D341Med (cell line): ENCODE results near the gene MAPKAPK2.
A peak's percentile ranks its signal among the peaks of the same experiment; 100 is the strongest.
"Not testable (repeated sequence)": the region's sequence is repeated elsewhere in the genome, so short reads cannot be mapped to it uniquely, and the experiment has no call there.

Source experiments
- DNase-seq: peaks from one replicate; pipeline ENCODE4 v3.0.0; 2012; ENCODE audit warnings: low spot score

The MAPKAPK2 gene

GRCh38 chr1:206684478-206685333 is at the start of gene MAPKAPK2:
MAPKAPK2 (plus strand) TSS chr1:206684905; CDS start chr1:206685230, 325 bp downstream.
- peak; percentile 99 for DNase-seq

GRCh38 chr1:206635080-206635977 is 49.4 kb upstream of the MAPKAPK2 start, which contains the start of gene DYRK3:
DYRK3 (plus strand) TSS chr1:206635536; CDS start chr1:206635704, 168 bp downstream.
- peak; percentile 99 for DNase-seq

- DNase-seq: no peak
These were observed 48.7 kb upstream of the MAPKAPK2 start for GRCh38 chr1:206635978-206636345.

- DNase-seq: no peak
These were observed 48.0 kb upstream of the MAPKAPK2 start for GRCh38 chr1:206636671-206637070.

GRCh38 chr1:206637605-206638004 is 47.1 kb upstream of the MAPKAPK2 start:
- DNase-seq: no peak

- not testable (repeated sequence) for DNase-seq
These were observed 42.6 kb upstream of the MAPKAPK2 start for GRCh38 chr1:206642074-206642473.

GRCh38 chr1:206643118-206643698 is 41.5 kb upstream of the MAPKAPK2 start:
- no peak for DNase-seq

- no peak for DNase-seq
These were observed 38.2 kb upstream of the MAPKAPK2 start for GRCh38 chr1:206646504-206646903.

GRCh38 chr1:206647224-206647623 is 37.5 kb upstream of the MAPKAPK2 start:
- DNase-seq: no peak

- no peak for DNase-seq
These were observed 35.3 kb upstream of the MAPKAPK2 start for GRCh38 chr1:206649261-206649921.

- DNase-seq: no peak
These were observed 33.7 kb upstream of the MAPKAPK2 start for GRCh38 chr1:206651014-206651413.

- no peak for DNase-seq
These were observed 32.5 kb upstream of the MAPKAPK2 start for GRCh38 chr1:206651958-206652890.

- DNase-seq: no peak
These were observed 30.8 kb upstream of the MAPKAPK2 start for GRCh38 chr1:206653715-206654459.

GRCh38 chr1:206654828-206655227 is 29.9 kb upstream of the MAPKAPK2 start:
- DNase-seq: no peak

GRCh38 chr1:206655471-206655882 is 29.2 kb upstream of the MAPKAPK2 start:
- peak; percentile 60 for DNase-seq

- DNase-seq: no peak
These were observed 27.8 kb upstream of the MAPKAPK2 start for GRCh38 chr1:206656936-206657335.

GRCh38 chr1:206657751-206658150 is 27.0 kb upstream of the MAPKAPK2 start:
- no peak for DNase-seq

- peak; percentile 77 for DNase-seq
These were observed 26.3 kb upstream of the MAPKAPK2 start for GRCh38 chr1:206658264-206658980.

GRCh38 chr1:206658981-206659273 is 25.8 kb upstream of the MAPKAPK2 start:
- no peak for DNase-seq
